Small intestine (tissue), 7 donors: Measurements from ENCODE around the gene HUS1. TPM values are rescaled to one million over a fixed set of nuclear protein-coding genes. Genes with fewer than 3 reads are reported as not detected.

Source experiments
- DNase-seq, 2 donors: peaks; one replicate each; pipeline versions ENCODE4 v3.0.0 to v3.0.0-alpha.2; 2013
- FAIRE-seq: peaks from 2 replicates; lab custom pipeline; 2012; peaks lifted over from hg19 to GRCh38; lab: Jason Lieb, UNC
- H3K27ac ChIP-seq, 3 donors: one replicate each; pipeline ENCODE4 v1.5.1; 2013; ENCODE audit warnings: low read length in 2 of 3, mild to moderate bottlenecking in 2 of 3, control low read depth in 1 of 3, inconsistent platforms in 1 of 3, low read depth in 1 of 3, moderate library complexity in 1 of 3
- H3K27me3 ChIP-seq, 3 donors: one replicate each; pipeline ENCODE4 v1.6.1; 2013; ENCODE audit warnings: low read length in 3 of 3, inconsistent platforms in 1 of 3; ENCODE audit not compliant: control insufficient read depth in 3 of 3, insufficient read depth in 3 of 3
- H3K36me3 ChIP-seq, 3 donors: one replicate each; pipeline ENCODE4 v1.6.1; 2013; ENCODE audit warnings: low read length in 3 of 3, inconsistent platforms in 1 of 3, low read depth in 1 of 3, mild to moderate bottlenecking in 1 of 3, moderate library complexity in 1 of 3; ENCODE audit not compliant: control insufficient read depth in 3 of 3, insufficient read depth in 2 of 3
- H3K4me1 ChIP-seq, 3 donors: one replicate each; pipeline ENCODE4 v1.6.1; 2013; ENCODE audit warnings: low read length in 2 of 3, inconsistent platforms in 1 of 3, low read depth in 1 of 3, mild to moderate bottlenecking in 1 of 3, moderate library complexity in 1 of 3; ENCODE audit not compliant: control insufficient read depth in 3 of 3, insufficient read depth in 2 of 3
- H3K4me3 ChIP-seq, 3 donors: one replicate each; pipeline ENCODE4 v1.5.1; 2013; ENCODE audit warnings: low read length in 3 of 3, control low read depth in 1 of 3, inconsistent platforms in 1 of 3, low read depth in 1 of 3, mild to moderate bottlenecking in 1 of 3, moderate library complexity in 1 of 3
- H3K9me3 ChIP-seq, 2 donors: one replicate each; pipeline ENCODE4 v1.6.1; 2013; ENCODE audit warnings: low read depth in 1 of 2, low read length in 1 of 2; ENCODE audit not compliant: control insufficient read depth in 2 of 2, insufficient read depth in 1 of 2
- WGBS, 3 donors: extraction: QIAGEN DNeasy Blood & Tissue Kit; methylation state at CpG; one replicate each; pipeline ENCODE4 v1.1.7; 2013; 5-methylcytosine and 5-hydroxymethylcytosine counted together
- polyA plus RNA-seq, 4 donors: library from polyadenylated mRNA; stranded (reverse) in 3 of 4; unstranded in 1 of 4; fragments of 200-250 nt in 3 of 4; fragments of 120-200 nt in 1 of 4; gene quantifications; one replicate each; pipeline versions ENCODE4 v1.2.1 to v1.2.3, GENCODE V29; 2013
- donor health status: healthy with polysubstance abuse.
- donor health status: control.
- donor health status: control.
- donor health status: Bipolar disorder and iron deficiency.
- donor health status: healthy.

Gene HUS1
- polyA plus RNA-seq, 4 donors = 9.5 to 21.0 (median 11.9) TPM

- no peaks in the 10 kb centered on the region for H3K9me3 ChIP-seq
- H3K27me3 ChIP-seq = no peaks in the 10 kb centered on the region
- no peaks in the 10 kb centered on the region for H3K4me1 ChIP-seq
- no peak overlapping the region for H3K27ac ChIP-seq
- DNase-seq (no peak), FAIRE-seq (no peak)
- no peak overlapping the region for H3K4me3 ChIP-seq
- no peaks in the 10 kb centered on the region for H3K36me3 ChIP-seq
- 90 to 95% (median 90%) methylated on average over 2 of the region's 2 CpGs for WGBS, 3 donors
These were observed 63.8 kb downstream of the HUS1 start for GRCh38 chr7:47915616-47915976.

DNA sequence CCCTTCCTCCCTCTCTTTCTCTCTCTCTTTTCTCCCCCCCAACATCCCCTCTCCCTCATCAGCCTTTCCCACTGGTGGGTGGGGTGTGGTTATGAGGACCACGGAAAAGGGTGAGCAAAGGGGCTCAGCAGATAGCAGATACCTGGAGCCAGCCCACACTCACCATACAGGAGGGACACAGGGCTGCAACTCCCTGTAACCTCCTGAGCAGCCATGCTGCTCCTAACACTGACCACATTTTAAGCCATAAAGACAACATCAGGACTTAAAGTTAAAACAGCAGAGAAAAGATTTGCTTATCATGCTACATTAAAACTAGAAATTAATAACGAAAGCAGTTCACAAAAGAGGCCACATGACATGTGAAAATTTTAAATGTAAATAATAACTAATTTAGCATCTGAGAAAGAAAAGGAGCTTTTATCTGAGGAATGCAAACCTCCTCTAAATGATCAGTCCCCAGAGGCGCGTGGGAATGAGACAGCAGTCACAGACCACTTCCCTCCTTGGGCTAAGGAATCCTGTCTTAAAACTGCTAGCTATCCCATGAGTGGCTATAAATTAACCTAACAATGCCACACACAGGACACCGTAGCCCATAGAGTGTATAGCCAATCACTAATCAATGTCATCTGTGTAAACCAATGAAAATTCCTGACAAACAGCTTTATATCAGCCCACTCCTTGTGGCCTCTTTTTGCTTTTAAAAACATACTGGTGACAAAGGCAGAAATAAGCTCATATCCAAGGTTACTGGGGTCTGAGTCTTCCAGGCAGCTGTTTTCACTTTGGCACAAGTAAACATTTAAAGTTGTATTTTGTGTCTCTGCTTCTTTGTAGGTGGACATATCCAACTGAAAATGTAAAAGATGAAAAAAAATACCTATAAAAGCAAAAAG lies 64.4 kb downstream of the HUS1 start:
- FAIRE-seq (no peak), DNase-seq (no peak)
- H3K9me3 ChIP-seq = no peaks in the 10 kb centered on the region
- H3K4me1 ChIP-seq = no peaks in the 10 kb centered on the region
- H3K4me3 ChIP-seq = no peak overlapping the region
- 61 to 69% (median 62%) methylated on average over 5 of the region's 5 CpGs for WGBS, 3 donors
- H3K36me3 ChIP-seq = no peaks in the 10 kb centered on the region
- H3K27me3 ChIP-seq = no peaks in the 10 kb centered on the region
- no peak overlapping the region for H3K27ac ChIP-seq

Other genes with a start within 250 kb of the HUS1 start
- gene PKD1L1, start 31.1 kb downstream of the HUS1 start, polyA plus RNA-seq = 1 to 10 TPM in 1 of 4 donors, under 1 TPM in 1, not detected in 2; 0.42 to 1.2 TPM
- not detected for gene SUN3, start 49.5 kb upstream of the HUS1 start, polyA plus RNA-seq
- gene C7orf57, start 55.9 kb upstream of the HUS1 start, polyA plus RNA-seq = under 1 TPM in 2 of 4 donors, not detected in 2; 0.03 to 0.04 TPM
- gene UPP1, start 109.7 kb upstream of the HUS1 start, polyA plus RNA-seq = 100 to 1,000 TPM in 1 of 4 donors, 10 to 100 TPM in 2, 1 to 10 TPM in 1; 7.0 to 105 (median 59.1) TPM
- under 1 TPM in 3 of 4 donors, not detected in 1; 0.16 to 0.39 (median 0.22) TPM for gene ABCA13, start 191.8 kb upstream of the HUS1 start, polyA plus RNA-seq